CD4-positive, alpha-beta T cell treated with Interleukin-10 for 1 hour (primary cell): ENCODE results near the gene SULT1A4.
"Not testable (repeated sequence)": the region's sequence is repeated elsewhere in the genome, so short reads cannot be mapped to it uniquely, and the experiment has no call there.

ENCODE experiments used
- DNase-seq: peaks from one replicate; pipeline ENCODE4 v3.0.0-alpha.2; 2020

SULT1A4 gene

DNA sequence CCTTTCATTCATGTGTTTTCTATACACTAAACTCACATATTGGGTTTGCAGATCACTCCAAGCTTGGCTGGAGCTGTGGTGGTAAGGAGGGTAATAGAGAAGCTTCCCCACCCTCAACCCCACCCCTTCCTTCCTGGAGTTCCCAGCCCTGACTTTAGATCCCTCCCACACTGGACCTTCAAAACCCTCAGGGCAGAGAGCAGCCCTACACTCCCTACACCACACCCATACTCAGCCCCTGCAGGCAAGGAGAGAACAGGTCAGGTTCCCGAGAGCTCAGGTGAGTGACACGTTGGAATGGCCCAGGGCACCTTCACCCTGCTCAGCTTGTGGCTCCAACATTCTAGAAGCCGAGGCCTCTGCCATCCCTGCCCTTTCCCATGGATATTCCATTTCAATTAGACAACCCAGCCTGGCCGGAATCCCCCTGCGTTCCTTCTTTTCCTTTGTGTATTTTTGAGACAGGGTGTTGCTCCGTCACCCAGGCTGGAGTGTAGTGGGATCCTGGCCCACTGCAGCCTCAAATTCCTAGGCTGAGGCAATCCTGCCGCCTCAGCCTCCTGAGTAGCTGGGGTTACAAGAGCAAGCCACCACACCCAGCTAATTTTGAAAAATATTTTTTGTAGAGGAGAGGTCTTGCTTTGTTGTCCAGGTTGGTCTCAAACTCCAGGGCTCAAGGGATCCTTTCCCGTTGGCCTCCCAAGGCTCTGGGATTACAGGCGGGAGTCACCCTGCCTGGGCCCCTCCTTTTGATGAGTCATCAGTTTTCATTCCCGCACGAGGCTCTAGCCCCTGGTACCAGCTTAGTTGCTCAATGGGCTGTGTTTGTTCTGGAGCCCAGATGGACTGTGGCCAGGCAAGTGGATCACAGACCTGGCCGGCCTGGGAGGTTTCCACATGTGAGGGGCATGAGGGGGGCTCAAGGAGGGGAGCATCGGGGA is at the start of gene SULT1A4:
TSS of gene SULT1A4 (plus strand) at position 208 of the 941 bp plus-strand sequence. CDS start 1,473 bp downstream, outside the sequence.
- DNase-seq, result not testable (repeated sequence)

GRCh38 chr16:29423587-29423986 is 36.1 kb upstream of the SULT1A4 start:
- not testable (repeated sequence) for DNase-seq

DNA sequence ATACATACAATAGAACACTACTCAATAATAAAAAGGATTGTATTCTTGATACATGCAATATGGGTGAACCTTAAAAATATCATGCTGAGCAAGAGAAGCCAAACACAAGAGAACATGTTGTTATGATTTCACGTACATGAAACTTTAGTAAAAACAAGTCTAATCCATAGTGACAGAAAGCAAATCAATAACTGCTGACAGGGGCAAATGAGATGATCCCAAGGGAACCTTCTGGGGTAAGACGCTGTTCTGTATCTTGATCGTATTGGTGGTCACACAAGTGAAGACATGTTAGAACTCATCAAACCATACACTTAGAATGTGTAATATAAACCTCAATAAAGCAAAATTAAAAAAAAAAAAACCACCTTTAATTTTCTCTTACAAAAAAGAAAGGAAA is 34.3 kb upstream of the SULT1A4 start:
- DNase-seq, result not testable (repeated sequence)

DNA sequence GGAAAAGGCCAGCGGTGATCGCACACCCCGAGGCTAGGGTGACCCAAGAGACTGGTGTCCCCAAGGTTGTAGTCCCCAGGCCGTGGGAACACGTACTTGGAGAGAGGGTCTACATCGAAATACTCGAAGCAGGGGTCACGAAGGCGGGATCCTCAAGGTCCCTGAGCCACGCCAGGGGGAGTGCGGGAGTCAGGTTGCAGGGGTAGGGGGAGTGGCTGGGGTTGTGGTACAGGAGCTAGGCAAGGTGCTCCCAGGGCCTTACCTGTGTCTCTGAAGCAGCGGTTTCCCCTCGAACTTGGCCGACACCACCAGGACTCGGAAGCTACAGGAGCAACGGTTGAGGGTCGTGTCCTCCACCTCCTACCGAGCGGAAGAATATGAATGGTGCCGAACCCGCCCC is 6.0 kb upstream of the SULT1A4 start:
- DNase-seq, result not testable (repeated sequence)

GRCh38 chr16:29454269-29454668 is 5.4 kb upstream of the SULT1A4 start, which contains the start of the genes BOLA2 and SLX1B:
TSS of gene BOLA2 (minus strand) at chr16:29454351. CDS start at chr16:29454253, 98 bp downstream.
TSS of gene SLX1B (plus strand) at chr16:29454533.
- not testable (repeated sequence) for DNase-seq

- DNase-seq, result not testable (repeated sequence)
Observed at GRCh38 chr16:29454828-29455227, 4.9 kb upstream of the SULT1A4 start.

- DNase-seq, result not testable (repeated sequence)
Observed at GRCh38 chr16:29457660-29458059, 2.1 kb upstream of the SULT1A4 start.

DNA sequence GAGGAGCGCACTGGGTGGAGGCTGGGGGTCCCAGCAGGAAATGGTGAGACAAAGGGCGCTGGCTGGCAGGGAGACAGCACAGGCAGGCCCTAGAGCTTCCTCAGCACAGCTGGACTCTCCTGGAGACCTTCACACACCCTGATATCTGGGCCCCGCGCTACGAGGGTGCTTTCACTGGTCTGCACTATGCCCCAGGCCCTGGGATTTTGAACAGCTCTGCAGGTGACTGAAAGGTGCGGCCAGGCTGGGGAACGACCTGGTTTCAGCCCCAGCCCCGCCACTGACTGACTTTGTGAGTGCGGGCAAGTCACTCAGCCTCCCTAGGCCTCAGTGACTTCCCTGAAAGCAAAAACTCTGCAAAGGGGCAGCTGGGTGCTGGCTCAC is 926 bp downstream of the SULT1A4 start:
- not testable (repeated sequence) for DNase-seq

- DNase-seq, result not testable (repeated sequence)
Observed at GRCh38 chr16:29465985-29466824, 6.5 kb downstream of the SULT1A4 start.

DNA sequence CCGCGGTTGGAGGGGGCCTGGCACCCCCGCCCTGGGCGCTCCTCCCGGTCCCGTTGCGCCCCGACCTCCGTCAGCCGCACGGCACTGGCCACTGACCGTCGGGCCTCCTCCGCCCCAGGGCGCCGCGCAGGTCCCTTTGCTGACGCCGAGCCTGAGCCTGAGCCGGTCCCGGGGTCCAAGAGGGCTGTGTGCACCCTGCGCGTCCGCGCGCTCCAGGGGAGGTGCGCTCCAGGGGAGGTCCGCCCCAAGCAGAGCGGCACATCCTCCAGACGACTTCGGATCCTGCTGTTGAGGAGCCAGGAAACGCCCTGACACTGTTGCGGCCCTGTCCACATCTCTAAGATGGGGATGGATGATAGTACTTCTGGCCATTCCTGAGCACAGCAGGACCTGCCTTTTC is 7.2 kb downstream of the SULT1A4 start:
- not testable (repeated sequence) for DNase-seq

DNA sequence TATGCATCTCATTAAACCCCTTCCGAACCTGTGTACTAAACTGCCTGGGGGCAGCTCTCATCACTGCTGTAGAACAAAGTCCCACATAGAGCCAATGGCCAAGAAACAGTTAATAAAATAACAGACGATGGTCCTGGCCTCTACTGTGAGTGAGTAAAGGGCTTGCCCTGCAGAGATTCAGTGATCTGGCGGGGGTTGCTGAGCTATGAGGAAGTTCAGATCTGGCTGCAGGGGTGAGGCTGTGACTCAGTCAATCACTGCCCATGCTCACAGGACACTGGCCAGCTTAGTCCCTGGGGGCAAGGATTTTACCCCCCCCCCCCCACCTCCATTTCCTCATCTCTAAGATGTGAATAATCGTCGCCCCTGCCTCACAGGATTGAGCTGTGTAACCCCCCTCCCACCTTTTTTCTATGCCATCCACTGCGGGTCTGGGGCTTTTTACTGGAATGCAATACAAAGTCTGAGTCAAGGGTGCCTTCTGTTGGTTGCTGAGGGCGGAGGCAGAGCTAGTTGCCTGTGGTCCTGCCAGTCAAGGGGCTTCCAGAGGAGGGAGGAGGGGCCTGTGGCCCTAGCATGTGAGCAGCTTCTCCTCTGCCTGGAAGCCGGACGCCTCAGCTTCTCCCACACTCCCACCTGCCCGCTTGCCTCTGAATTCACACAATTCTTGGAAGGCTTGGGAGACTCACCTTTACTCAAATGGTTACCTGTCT is 8.1 kb downstream of the SULT1A4 start:
- not testable (repeated sequence) for DNase-seq

DNA sequence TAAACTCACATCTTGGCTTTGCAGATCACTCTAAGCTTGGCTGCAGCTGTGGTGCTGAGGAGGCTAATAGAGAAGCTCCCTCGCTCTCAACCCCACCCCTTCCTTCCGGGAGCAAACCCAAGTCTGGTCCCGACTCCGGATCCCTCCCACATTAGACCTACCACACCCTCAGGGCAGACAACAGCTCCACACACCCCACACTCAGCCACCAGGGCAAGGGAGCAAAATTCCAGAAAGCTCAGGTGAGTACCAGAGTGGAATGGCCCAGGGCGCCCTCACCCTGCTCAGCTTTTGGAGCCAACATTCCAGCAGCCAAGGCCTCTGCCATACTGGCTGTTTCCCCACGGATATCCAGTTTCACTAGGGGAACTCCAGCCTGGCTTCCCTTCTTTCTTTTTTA is 9.9 kb downstream of the SULT1A4 start:
- DNase-seq, result peak; percentile 73

DNA sequence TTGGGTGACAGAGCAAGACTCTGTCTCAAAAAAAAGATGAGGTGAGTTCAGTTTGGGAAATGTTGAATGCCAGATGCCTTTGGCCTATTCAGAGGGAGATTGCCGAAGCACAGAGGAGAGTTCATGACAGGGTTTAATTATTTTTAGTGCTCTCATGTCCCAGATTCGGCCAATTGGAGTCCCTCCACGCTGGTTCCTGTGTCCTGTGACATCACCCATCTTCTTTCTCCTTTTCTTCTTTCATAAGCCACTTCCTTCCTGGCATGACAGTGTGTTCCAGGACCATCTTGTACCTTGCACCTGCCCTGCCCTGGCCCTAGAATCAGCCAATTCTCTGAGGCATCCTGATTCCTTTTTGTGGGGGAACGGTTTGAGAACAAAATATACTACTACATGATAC is 12.4 kb downstream of the SULT1A4 start:
- not testable (repeated sequence) for DNase-seq

DNA sequence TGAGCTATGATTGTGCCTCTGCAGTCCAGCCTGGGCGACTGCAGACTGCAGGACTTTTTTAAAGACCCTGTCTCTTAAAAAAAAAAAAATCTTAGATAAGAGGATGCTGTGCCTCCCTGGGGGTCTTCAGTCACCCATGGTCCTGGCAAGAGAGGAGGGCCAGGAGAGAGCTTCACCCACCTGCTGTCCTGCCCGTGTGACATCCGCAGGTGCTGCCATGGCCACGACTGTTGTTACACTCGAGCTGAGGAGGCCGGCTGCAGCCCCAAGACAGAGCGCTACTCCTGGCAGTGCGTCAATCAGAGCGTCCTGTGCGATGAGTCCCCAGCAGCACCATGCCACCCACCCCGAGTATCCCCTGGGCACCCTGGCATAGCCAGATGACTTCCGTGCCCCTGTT is 22.6 kb downstream of the SULT1A4 start:
- peak; percentile 0 for DNase-seq

DNA sequence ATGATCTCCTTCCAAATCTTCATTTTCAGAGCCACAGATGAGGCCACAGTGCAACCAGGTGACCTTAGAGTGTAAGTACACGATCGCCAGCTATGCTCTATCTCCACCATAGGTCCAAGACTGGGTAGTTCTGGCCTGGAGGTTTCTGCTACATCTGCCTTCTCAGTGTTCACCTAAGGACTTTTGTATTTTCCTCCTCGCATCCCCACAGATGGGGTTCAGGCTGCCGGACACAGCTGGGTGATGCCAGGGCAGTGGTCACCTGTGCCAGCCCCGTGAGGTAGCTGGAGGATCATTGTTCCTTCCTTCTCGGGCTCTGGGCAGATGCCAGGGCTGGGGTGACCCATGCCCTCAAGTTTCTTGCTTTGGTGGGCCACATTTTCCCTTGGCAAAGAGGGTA is 46.6 kb downstream of the SULT1A4 start, which contains the start of gene NPIPB12:
TSS of gene NPIPB12 (minus strand) at position 101 of the 400 bp plus-strand sequence.
- not testable (repeated sequence) for DNase-seq
